Colon (tissue), 2 donors: ENCODE data around the gene IRX4.

Experiments used
- FAIRE-seq: peaks from 2 replicates; lab custom pipeline; 2012; peaks lifted over from hg19 to GRCh38; lab: Jason Lieb, UNC
- donor health status: control.
- donor health status: control.

The IRX4 gene

DNA sequence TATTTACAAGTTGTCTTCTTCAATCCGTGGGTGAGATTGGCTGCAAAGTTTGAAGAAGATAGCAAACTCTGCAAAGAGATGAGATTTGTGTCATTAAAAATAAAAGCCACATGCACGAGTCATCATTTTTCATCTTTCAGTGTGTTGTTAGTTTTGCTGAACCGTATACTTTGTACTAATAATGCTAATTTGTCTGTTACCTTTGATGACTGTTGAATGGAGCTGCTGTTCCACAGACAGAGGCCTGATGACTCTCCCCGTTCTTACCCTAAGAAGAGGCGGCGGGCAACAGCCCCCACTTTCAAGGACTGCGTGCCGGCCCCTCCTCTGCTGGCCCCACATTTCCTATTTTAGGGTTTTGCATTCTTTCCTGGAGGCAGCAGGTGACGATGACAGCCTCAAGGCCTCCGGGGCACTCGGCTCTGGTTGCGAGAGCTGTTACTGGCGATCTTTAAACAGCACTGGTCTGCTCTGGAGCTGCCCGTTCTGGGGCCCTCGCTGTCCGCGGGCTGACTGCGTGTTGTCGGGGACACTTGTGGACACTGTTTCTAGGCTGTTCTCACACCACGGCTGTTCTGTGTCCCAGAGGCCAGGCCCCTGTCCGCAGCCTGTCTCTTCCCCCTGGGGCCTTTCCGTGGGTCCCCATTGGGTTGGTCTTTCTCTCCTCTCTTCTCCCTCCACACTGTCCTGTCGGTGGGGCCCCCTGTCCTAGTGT is 46.4 kb downstream of the IRX4 start:
- FAIRE-seq, result no peak

DNA sequence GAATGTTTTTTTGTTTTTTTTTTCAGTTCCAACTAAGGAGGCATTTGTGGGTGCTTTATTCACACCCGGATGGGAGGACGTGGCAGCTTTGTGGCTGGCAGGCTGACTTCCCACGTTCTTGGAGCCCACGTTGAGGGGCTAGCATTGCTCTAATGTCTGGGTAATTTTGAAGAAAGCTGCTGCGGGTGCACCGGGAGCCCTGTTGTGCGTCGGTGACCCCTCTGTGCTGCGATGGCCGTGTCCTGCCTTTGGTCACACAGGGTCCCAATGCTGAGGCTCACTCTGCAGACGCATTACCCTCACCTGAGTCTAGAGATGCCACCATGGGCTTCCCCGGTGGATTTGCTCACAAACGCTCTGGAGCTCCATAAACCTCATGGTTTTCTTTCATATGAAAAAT is 47.3 kb downstream of the IRX4 start:
- no peak for FAIRE-seq

DNA sequence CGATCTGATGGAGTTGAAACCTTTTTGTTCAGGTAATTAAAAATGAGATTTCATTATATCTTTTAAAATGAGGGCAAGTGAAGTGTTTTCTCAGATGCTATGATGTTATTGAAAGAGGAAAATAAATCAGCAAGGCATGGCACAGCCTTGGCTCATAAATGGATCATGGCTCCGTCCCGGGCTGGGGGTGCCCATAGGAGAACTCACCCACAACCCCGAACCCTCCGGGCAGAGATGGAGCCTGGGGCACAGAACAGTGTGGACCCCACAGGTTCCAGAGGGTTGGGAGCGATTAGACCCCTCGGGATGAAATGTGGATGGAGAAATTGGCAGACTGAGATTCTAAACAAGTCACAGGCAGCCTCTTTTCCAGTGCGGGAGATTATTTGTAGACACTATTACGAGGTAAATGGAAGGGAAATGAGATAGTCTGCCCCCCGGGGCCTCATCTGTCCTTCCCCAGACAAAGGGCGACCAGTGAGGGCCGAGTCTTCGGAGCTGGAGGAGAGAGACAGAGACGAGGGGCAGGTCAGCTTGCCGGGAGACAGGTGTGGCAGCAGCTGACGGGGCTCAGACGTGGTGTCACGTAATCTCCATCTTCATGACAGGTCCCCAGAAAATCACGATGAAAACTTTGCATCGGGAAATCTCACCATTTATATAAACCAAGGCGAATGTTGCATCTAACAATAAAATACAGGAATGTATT is 47.9 kb downstream of the IRX4 start:
- no peak for FAIRE-seq

DNA sequence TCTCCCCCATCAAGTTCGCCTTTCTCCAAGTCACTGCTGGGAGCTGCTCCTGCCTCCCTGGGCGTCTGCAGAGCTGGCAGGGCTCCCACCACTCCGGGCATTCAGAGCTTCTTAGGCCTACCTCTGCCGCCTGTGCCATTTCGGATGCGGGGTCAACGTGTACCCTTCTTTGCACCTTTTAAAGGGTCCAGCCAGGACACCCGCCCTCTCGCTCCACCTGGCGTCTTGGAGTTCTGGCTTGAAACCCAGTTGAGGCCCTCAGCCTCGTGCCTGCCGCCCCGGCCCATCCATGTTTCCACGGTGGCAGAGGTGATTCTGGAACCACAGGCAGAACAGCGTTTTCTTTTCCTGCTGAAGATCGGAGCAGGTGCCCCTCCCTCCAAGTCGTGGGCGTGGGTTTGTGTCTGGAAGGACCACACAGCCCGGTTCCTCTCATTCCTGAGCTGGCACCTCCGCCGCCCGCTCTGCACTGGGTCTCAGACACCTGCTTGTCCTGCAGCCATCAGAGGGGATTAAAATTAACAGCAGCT is 48.6 kb downstream of the IRX4 start:
- FAIRE-seq, result no peak

DNA sequence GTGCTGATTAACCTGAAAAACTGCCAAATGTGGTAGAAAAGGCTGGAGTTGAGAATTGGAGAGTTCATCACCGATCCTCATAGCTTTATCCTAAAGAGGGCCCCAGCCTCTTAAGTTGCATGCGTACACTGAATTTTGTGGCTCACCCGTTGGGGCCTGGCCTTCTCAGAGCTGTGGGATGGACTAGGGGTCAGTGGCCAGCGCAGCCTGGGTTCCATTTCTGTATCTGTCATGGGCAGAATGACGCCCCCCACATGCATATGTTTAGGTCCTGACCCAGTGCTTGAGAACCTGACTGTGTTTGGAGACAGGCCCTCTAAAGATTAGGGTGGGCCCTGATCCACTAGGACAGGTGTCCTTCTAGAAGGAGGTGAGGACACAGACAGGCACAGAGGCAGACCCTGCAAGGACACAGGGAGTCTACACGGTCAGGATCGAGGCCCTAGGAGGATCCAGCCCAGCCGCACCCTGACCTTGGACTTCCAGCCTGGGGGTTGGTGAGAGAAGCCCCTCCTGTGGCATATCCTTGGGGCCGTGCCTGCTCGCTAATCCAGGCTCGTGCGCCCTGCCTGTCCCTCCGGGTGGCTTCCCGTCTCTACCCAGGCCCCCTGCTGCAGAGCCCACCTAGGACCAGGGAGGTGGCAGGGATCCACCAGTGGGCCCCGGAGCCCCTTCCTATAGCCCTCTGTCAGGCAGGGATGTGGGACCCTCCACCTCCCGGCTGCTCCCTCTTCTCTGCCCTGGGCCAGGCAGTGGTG is 49.3 kb downstream of the IRX4 start:
- no peak for FAIRE-seq

DNA sequence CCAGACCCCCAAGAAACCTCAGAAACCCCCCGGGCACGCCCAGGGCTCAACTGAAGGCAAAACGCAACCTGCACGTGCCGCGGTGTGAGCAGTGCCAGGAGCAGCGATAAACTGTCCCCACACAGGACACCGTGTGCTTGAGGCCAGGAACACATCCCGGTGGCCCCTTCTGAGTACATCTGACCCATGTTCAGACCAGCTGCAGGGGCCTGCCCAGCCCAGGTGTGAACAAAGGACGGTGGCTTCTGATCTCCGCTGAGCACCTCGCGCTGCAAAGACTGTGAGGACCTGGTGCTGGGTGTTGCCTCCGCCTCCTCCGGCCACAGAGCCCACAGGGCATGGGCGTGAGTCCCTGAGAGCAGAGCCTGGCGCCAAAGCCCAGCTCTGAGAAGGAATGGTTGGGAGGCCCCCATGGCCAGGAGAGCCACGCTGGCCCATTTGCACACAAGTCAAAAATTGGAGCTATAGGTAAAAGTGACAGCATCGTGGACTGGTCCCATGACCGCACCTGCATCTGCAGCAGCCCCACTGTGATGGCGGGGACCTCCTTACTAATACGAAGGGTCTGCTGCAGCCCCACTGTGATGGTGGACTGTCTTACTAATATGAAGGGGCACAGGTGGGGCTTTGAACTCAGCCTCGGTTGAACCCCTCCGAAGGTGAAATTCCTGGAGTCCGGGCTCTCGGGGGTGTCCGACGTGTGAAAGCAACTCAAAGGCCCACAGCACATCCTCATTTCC is 50.0 kb downstream of the IRX4 start:
- FAIRE-seq, result no peak

DNA sequence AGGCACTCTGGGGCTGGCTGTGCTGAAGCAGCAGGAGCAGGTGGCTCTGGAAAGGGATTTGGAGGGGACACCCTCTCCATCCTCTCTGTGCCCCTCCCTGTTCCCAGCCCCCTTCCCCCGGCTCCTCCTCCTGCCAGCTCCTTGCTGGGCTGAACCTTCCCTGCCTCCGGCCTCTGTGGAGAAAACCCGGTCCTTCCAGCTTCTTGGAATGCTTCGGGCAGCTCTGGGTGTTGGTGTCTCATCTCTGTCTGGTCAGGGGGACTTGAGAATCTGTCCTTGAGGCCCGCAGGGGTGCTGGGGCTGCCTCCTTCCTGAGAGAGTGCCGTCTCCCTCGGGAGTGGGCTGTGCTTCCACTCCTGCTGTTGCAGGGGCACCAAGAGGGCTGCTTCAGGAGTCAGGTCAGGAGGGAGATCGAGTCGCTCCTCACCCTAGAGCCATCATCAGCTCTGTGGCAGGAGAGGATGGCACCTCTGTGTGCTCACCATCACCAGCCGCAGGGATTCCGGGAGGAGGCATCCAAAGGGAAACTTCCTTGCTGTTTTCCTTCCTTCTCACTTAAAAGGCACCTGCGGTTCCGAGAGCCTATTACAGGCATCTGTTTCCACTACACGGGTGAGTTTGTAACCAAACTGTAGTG is 50.9 kb downstream of the IRX4 start:
- FAIRE-seq, result no peak

DNA sequence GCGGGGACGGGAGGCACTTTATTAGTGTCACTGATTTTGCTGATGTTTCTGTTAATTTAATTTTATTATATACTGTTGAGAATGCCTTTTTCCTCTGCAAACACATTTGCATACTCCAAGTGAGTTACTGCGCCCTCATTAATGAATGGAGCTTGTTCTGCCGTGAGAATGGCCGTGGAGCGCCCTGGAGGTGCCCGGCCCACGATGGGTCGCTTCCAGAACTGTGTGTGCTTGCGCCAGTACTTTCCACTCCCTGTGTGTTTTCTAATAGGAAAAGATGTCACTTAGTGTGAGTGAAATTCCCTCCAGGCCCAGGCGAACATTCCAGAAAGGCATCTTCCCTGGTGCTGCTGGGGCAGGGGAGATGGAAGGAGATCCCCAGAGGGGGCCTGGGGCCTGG is 51.5 kb downstream of the IRX4 start:
- FAIRE-seq, result no peak

DNA sequence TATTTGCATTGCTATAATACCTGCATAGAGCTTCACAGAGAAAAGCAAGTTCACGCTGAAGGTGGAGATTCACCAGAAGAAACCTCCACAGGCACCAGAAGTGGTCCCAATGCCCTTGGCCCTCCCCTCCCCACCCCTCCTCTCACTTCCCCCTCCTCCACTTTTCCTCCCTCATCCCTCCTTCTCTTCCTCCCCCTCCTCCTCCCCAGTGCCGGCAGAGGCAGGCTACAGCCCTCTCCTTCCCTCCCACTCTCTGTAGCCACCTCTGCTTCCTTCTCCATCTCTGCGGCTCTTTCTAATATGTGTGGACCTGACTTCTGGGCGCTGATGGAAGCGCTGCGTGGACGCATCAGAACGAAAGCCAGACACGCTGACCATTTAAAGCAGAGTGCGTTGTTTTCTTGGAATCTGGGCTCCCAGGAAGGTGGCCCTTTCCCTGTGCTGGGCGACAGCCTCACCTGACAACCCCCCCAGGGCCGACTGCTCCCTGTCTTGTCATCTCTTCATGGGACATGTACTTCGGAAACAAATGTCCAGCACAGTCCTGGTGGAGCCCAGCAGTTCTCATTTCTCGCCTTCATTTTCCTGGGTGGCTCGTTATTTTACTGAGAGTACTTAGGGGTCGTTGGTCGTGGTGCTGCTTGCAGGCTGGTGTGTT is 52.0 kb downstream of the IRX4 start:
- no peak for FAIRE-seq

DNA sequence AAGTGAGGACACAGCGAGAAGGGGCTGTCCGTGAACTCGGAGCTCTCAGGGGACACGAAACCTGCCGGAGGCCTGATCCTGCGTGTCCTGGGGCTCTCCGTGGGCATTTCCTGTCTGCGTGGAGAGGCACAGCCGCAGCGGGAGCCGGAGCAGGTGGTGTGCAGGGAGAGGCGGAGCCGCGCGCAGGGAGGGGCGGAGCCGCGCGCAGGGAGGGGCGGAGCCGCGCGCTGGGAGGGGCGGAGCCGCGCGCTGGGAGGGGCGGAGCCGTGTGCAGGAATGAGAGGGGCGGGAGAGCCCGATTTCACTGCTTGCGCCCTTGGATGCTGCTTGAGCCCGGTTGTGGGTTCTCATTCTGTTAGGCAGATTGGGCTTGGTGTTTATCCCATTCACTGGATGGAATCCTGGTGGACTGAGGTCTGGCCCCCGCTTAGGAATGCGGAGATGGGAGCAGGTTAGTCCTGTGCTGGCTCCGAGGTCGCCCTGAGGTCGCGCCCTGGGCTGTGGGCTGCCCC is 54.8 kb downstream of the IRX4 start:
- FAIRE-seq, result no peak
